K562 (cell line): ENCODE data around the gene IRF2BP2. TPM values are rescaled to one million over a fixed set of nuclear protein-coding genes. Genes with fewer than 3 reads are reported as not detected.

ENCODE experiments used
- CBX5 ChIP-seq: IDR thresholded peaks from 2 replicates; pipeline ENCODE4 v1.6.1; 2014; ENCODE audit warnings: low read depth, borderline replicate concordance
- E4F1 ChIP-seq: fragments of 250-450 bp; sonication (Bioruptor Pico); IDR thresholded peaks from 2 replicates; pipeline ENCODE4 v1.5.0; 2021; ENCODE audit warnings: mild to moderate bottlenecking, borderline replicate concordance
- HDAC6 ChIP-seq: IDR thresholded peaks from 2 replicates; pipeline ENCODE4 v1.6.1; 2012; ENCODE audit warnings: low read depth, mild to moderate bottlenecking, control low read depth, inconsistent platforms, low read length, moderate library complexity
- HMG20B ChIP-seq: fragments of 250-450 bp; sonication (Bioruptor Pico); IDR thresholded peaks from 2 replicates; pipeline ENCODE4 v1.5.0; 2021; ENCODE audit warnings: mild to moderate bottlenecking
- HOXB6 ChIP-seq: fragments of 250-450 bp; sonication (Bioruptor Pico); IDR thresholded peaks from 2 replicates; pipeline ENCODE4 v1.5.1; 2022; ENCODE audit warnings: mild to moderate bottlenecking, borderline replicate concordance
- SAFB2 ChIP-seq: fragments of 200-400 bp; formaldehyde crosslinking; IDR thresholded peaks from 2 replicates; pipeline ENCODE4 v1.6.1; 2018; ENCODE audit warnings: borderline replicate concordance, low read length, low read depth, moderate library complexity; ENCODE audit not compliant: severe bottlenecking
- XRCC3 ChIP-seq: fragments of 450-650 bp; IDR thresholded peaks from 2 replicates; pipeline ENCODE4 v1.6.1; 2017; ENCODE audit warnings: mild to moderate bottlenecking, moderate library complexity
- ZFP36 ChIP-seq: fragments of 150-350 bp; IDR thresholded peaks from 2 replicates; pipeline ENCODE4 v1.6.1; 2018; ENCODE audit warnings: low read length, low read depth; ENCODE audit not compliant: partially characterized antibody
- ZFP91 ChIP-seq: sonication (generic); formaldehyde crosslinking; IDR thresholded peaks from 2 replicates; pipeline ENCODE4 v1.8.0; 2022; ENCODE audit warnings: mild to moderate bottlenecking, missing genetic modification reagents
- ZNF23 ChIP-seq: fragments of 250-450 bp; sonication (Bioruptor Pico); IDR thresholded peaks from 2 replicates; pipeline ENCODE4 v1.4.0; 2020; ENCODE audit warnings: mild to moderate bottlenecking
- ZNF318 ChIP-seq, 2 experiments: fragments of 450-650 bp; IDR thresholded peaks; 2 replicates each; pipeline ENCODE4 v1.6.1; 2016; ENCODE audit warnings: mild to moderate bottlenecking in 2 of 2, borderline replicate concordance in 1 of 2, low read depth in 1 of 2, moderate library complexity in 1 of 2
- polyA plus RNA-seq, 8 experiments: library from polyadenylated mRNA; depleted of rRNA in 4 of 8; stranded (reverse) in 5 of 8; unstranded in 3 of 8; fragments of >200 nt; fragmentation: Nextera tagmentation in 2 of 8; fragmentation: Illumina TruSeq in 1 of 8; extraction: Ambion mirVana in 2 of 8; extraction: Trizol in 1 of 8; gene quantifications; 2 replicates each; pipeline versions ENCODE4 v1.2.1 to v1.2.3, GENCODE V29; 2011 to 2014; ENCODE audit warnings: inconsistent platforms in 1 of 8, missing spikeins in 1 of 8
- total RNA-seq, 7 experiments: library from RNA; depleted of rRNA in 6 of 7; stranded (reverse); fragments of >200 nt in 6 of 7; fragmentation: Illumina TruSeq in 2 of 7; extraction: Trizol in 2 of 7; gene quantifications; 2 replicates each; pipeline versions ENCODE4 v1.2.1 to v1.2.3, GENCODE V29; 2011 to 2021; ENCODE audit warnings: low replicate concordance in 1 of 7
- TF ChIP-seq, protein P1 (sequence below): sonication (generic); formaldehyde crosslinking; IDR thresholded peaks from 2 replicates; pipeline ENCODE4 v1.8.0; 2023; ENCODE audit warnings: mild to moderate bottlenecking, missing genetic modification reagents

The IRF2BP2 gene
- total and polyA plus RNA-seq, 9 of the 15 experiments (the other 6 are each of a cell fraction or from before 2014, with no cell fraction given), result 7.7 to 68.6 (median 22.1) TPM

DNA sequence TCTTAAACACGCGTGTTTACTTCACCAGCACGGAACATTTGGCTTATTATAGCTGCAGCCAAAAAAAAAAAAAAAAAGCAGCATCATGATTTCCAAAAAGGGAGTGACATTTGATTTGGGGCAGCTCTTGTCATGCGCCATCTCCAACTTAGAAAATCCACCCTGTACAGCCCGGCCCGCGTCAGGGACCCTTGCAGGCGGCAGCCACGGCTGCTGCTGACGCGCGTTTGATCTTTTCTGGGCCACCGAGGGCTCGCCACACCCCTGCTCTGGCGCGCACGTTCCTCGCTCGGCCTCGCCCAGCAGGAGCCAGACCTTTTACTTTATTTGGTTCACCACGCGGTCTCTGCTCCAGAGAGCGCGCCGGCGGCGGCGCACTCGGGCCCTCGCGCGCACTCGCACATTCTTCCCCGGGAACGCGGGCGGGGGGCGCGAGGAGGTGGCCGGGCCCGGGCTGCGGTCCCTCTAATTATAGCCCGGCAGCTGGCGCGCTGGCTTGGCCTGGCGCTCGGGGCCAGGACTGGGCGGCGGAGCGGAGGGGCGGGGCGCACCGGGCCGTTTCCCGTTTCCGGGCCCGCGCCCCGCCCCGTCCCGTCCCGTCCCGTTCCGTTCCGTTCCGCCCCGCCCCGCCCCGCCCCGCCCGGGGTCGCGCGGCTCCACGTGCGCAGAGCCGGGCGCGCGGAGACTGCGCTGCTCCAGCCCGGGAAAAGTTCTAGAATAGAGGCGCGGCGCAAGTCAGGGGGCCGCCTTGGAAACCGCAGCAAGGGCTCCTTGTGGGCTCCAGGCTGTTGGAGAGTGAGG, 10.2 kb downstream of the IRF2BP2 start (continued):
- no peak for TF ChIP-seq ZFP36
- peak; percentile 61; the same call in 1 of the 2 replicates for TF ChIP-seq CBX5
- TF ChIP-seq HOXB6 (CRISPR knock-in tag), result no peak
- TF ChIP-seq, protein P1, sequence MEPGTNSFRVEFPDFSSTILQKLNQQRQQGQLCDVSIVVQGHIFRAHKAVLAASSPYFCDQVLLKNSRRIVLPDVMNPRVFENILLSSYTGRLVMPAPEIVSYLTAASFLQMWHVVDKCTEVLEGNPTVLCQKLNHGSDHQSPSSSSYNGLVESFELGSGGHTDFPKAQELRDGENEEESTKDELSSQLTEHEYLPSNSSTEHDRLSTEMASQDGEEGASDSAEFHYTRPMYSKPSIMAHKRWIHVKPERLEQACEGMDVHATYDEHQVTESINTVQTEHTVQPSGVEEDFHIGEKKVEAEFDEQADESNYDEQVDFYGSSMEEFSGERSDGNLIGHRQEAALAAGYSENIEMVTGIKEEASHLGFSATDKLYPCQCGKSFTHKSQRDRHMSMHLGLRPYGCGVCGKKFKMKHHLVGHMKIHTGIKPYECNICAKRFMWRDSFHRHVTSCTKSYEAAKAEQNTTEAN, result no peak
- TF ChIP-seq E4F1 (CRISPR knock-in tag), result no peak; the same call in 1 of the 2 replicates
- 0 out of 2 replicates have a peak, but pooled peaks have one; percentile 13 for TF ChIP-seq HDAC6
- no peak for TF ChIP-seq HMG20B (CRISPR knock-in tag)
- TF ChIP-seq ZNF318 (IDR thresholded peaks at IDR 0.05; ENCODE audit: borderline replicate concordance in 1 of 2, low read depth in 1 of 2), result no peak; a peak in 1 of 4 replicates
- no peak for TF ChIP-seq ZNF23 (CRISPR knock-in tag)
- TF ChIP-seq ZFP91 (CRISPR knock-in tag), result no peak
- no peak for TF ChIP-seq SAFB2
- TF ChIP-seq XRCC3, result no peak
